ENCODE data around the gene SHC2. TPM values are rescaled to one million over a fixed set of nuclear protein-coding genes. Genes with fewer than 3 reads are reported as not detected.

The SHC2 gene
- total and polyA plus RNA-seq, 9 of the 15 experiments (the other 6 are each of a cell fraction or from before 2014, with no cell fraction given): 0.14 to 0.36 (median 0.17) TPM; not detected in 5

- TF ChIP-seq RAD21 (CRISPR knock-in tag; conservative IDR thresholded peaks at IDR 0.05 in 1 of 2, IDR thresholded peaks at IDR 0.05 in 1 of 2): peak; percentile 61 to 80
- TF ChIP-seq DMBX1 (CRISPR knock-in tag; IDR thresholded peaks at IDR 0.05; ENCODE audit: borderline replicate concordance): no peak
- TF ChIP-seq ETV1 (tag; conservative IDR thresholded peaks at IDR 0.05; ENCODE audit: low read depth): peak; percentile 55
- no peak for TF ChIP-seq ZNF785 (CRISPR knock-in tag; IDR thresholded peaks at IDR 0.05)
- TF ChIP-seq, protein P1, sequence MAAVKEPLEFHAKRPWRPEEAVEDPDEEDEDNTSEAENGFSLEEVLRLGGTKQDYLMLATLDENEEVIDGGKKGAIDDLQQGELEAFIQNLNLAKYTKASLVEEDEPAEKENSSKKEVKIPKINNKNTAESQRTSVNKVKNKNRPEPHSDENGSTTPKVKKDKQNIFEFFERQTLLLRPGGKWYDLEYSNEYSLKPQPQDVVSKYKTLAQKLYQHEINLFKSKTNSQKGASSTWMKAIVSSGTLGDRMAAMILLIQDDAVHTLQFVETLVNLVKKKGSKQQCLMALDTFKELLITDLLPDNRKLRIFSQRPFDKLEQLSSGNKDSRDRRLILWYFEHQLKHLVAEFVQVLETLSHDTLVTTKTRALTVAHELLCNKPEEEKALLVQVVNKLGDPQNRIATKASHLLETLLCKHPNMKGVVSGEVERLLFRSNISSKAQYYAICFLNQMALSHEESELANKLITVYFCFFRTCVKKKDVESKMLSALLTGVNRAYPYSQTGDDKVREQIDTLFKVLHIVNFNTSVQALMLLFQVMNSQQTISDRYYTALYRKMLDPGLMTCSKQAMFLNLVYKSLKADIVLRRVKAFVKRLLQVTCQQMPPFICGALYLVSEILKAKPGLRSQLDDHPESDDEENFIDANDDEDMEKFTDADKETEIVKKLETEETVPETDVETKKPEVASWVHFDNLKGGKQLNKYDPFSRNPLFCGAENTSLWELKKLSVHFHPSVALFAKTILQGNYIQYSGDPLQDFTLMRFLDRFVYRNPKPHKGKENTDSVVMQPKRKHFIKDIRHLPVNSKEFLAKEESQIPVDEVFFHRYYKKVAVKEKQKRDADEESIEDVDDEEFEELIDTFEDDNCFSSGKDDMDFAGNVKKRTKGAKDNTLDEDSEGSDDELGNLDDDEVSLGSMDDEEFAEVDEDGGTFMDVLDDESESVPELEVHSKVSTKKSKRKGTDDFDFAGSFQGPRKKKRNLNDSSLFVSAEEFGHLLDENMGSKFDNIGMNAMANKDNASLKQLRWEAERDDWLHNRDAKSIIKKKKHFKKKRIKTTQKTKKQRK (IDR thresholded peaks at IDR 0.05; ENCODE audit: borderline replicate concordance, low read depth, low read length): no peak
- no peak for TF ChIP-seq FOXA1 (IDR thresholded peaks at IDR 0.05; ENCODE audit: borderline replicate concordance)
- TF ChIP-seq ZNF23 (CRISPR knock-in tag; IDR thresholded peaks at IDR 0.05): no peak
- TF ChIP-seq FOXJ3 (CRISPR knock-in tag; IDR thresholded peaks at IDR 0.05): no peak
- TF ChIP-seq SUPT5H (IDR thresholded peaks at IDR 0.05): no peak
- no peak for TF ChIP-seq RNF2 (IDR thresholded peaks at IDR 0.05)
- TF ChIP-seq SNIP1 (IDR thresholded peaks at IDR 0.05; ENCODE audit: low read depth): no peak
- no peak for TF ChIP-seq SMAD3 (CRISPR knock-in tag; conservative IDR thresholded peaks at IDR 0.05)
- TF ChIP-seq IRF2 (CRISPR knock-in tag; IDR thresholded peaks at IDR 0.05): no peak
- no peak for TF ChIP-seq SMARCA4 (IDR thresholded peaks at IDR 0.05)
- TF ChIP-seq EP400 (IDR thresholded peaks at IDR 0.05): 0 out of 2 replicates have a peak, but pooled peaks have one; percentile 9
- no peak for TF ChIP-seq ZNF518B (CRISPR knock-in tag; IDR thresholded peaks at IDR 0.05)
- TF ChIP-seq NFATC3 (IDR thresholded peaks at IDR 0.05): no peak
- TF ChIP-seq ERF (CRISPR knock-in tag; IDR thresholded peaks at IDR 0.05): no peak
- TF ChIP-seq BHLHE40 (IDR thresholded peaks at IDR 0.05; ENCODE audit: low read length): peak; percentile 10; the same call in 1 of the 2 replicates
- TF ChIP-seq PTTG1 (tag; IDR thresholded peaks at IDR 0.05; ENCODE audit: low read depth): no peak
- peak; percentile 46 for TF ChIP-seq FIP1L1 (IDR thresholded peaks at IDR 0.05; ENCODE audit: low read depth, low read length, poor library complexity, severe bottlenecking)
These were observed 45.8 kb upstream of the SHC2 start (continued) for GRCh38 chr19:506404-507285.

Measured in K562 (cell line).